Natural killer cell (primary cell): ENCODE measurements around the gene NATD1. TPM values are rescaled to one million over a fixed set of nuclear protein-coding genes. Genes with fewer than 3 reads are reported as not detected.

Experiments
- ATAC-seq, 3 donors: fragments of 150-1000 bp in 2 of 3; fragments of 200-7000 bp in 1 of 3; cut with Tn5 transposase; 1 replicate in 1 of 3; 2 replicates in 2 of 3; pipeline ENCODE4 v1.10.0; 2021; ENCODE audit warnings: mild to moderate bottlenecking in 2 of 3, moderate library complexity in 2 of 3
- DNase-seq, 2 donors: peaks; one replicate each; pipeline versions ENCODE4 v3.0.0 to v3.0.0-alpha.2; 2013 to 2021; ENCODE audit warnings: mixed read lengths in 1 of 2
- H3K27ac ChIP-seq: one replicate; pipeline ENCODE4 v1.5.1; 2013; ENCODE audit warnings: mild to moderate bottlenecking, low read length
- H3K27me3 ChIP-seq: one replicate; pipeline ENCODE4 v1.6.1; 2013; ENCODE audit warnings: low read length; ENCODE audit not compliant: control insufficient read depth, insufficient read depth
- H3K36me3 ChIP-seq: one replicate; pipeline ENCODE4 v1.6.1; 2013; ENCODE audit warnings: low read length; ENCODE audit not compliant: control insufficient read depth, insufficient read depth
- H3K4me1 ChIP-seq: one replicate; pipeline ENCODE4 v1.6.1; 2013; ENCODE audit warnings: low read length; ENCODE audit not compliant: control insufficient read depth, insufficient read depth
- H3K4me3 ChIP-seq: one replicate; pipeline ENCODE4 v1.5.1; 2013; ENCODE audit warnings: low read length
- H3K9me3 ChIP-seq: one replicate; pipeline ENCODE4 v1.6.1; 2013; ENCODE audit warnings: low read length; ENCODE audit not compliant: control insufficient read depth, insufficient read depth
- H3K27ac Mint-ChIP-seq, 2 donors: one replicate each; pipeline ENCODE4 v1.8.0; 2022; ENCODE audit warnings: mild to moderate bottlenecking in 2 of 2, mixed read lengths in 2 of 2, moderate library complexity in 1 of 2
- H3K27me3 Mint-ChIP-seq, 2 donors: one replicate each; pipeline ENCODE4 v1.8.0; 2022; ENCODE audit warnings: low read depth in 2 of 2, mixed read lengths in 2 of 2
- H3K36me3 Mint-ChIP-seq: one replicate; pipeline ENCODE4 v1.8.0; 2022; ENCODE audit warnings: mixed read lengths
- H3K4me1 Mint-ChIP-seq, 2 donors: one replicate each; pipeline ENCODE4 v1.8.0; 2022; ENCODE audit warnings: mixed read lengths in 2 of 2
- H3K4me3 Mint-ChIP-seq: one replicate; pipeline ENCODE4 v1.8.0; 2022; ENCODE audit warnings: mild to moderate bottlenecking, moderate library complexity, mixed read lengths
- H3K9me3 Mint-ChIP-seq, 2 donors: one replicate each; pipeline ENCODE4 v1.8.0; 2022; ENCODE audit warnings: mixed read lengths in 2 of 2
- WGBS: methylation state at CpG from one replicate; pipeline ENCODE4 v1.1.7; 2013; ENCODE audit warnings: missing lambda C conversion rate; ENCODE audit not compliant: insufficient coverage; 5-methylcytosine and 5-hydroxymethylcytosine counted together
- intact Hi-C: fragments of 100-400 bp; cut with micrococcal nuclease; formaldehyde crosslinking; loops from one replicate; pipeline ENCODE4 v1.14.2; 2022
- total RNA-seq, 4 donors: library from RNA; stranded (reverse); fragments of 120-200 nt in 1 of 4; gene quantifications; one replicate each; pipeline versions ENCODE4 v1.2.3 to v1.2.4, GENCODE V29; 2013 to 2022
- TF ChIP-seq, protein P1 (sequence below): fragments of 200-600 bp; IDR thresholded peaks from one replicate; pipeline ENCODE4 v1.8.0; 2022; ENCODE audit warnings: antibody characterized with exemption

NATD1 gene
- total RNA-seq, 3 donors from 2014 or later (not counting 1 experiment from before 2014, with no cell fraction given) = 10.9 to 16.3 (median 14.1) TPM

- intact Hi-C loops = loop anchor here (5.0 kb wide), 1 partner anchor 54 kb away; no protein-coding TSS in a partner anchor
Measured at GRCh38 chr17:21212826-21213637, 40.2 kb downstream of the NATD1 start.

DNA sequence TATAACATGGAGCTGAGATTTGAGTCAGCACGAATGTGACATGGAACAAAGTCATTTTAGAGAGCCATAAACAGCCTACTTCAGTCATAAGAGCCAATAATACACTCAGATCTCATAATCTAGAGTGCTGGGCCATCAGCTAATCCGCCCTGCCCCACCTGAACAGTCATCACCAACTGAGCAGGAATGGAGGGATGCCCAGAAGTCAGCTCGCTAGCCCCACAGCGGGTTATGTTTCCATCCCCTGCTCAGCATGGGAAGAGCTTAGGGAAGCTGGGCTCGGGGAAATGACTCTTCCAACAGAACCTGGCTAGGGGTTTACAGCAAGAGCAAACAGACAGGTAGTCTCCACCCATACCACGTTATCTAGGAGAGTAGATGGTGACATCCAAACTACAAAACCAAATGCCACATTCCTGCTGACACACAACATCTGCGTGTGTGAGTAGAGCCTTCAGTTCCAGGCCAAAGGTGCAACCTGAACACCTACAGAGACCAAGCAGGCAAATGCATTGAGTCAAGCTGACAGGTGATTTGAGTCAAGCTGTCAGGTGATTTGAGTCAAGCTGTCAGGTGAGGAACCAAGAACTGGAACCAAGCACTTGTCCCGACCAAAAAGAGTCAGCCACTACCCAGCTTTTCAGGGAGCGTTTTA is 41.3 kb downstream of the NATD1 start:
- Histone ChIP-seq H3K4me1 (peaks cover 35% of the 10 kb centered on the region), H3K9me3 (no peaks in the 10 kb centered on the region), H3K36me3 (peaks cover 8% of the 10 kb centered on the region), H3K27ac (no peak overlapping the region), H3K27me3 (no peaks in the 10 kb centered on the region), H3K4me3 (no peak overlapping the region)
- Mint-ChIP-seq H3K4me3 (peak overlapping the region; percentile 96), H3K27me3 (no peaks in the 10 kb centered on the region), H3K36me3 (no peaks in the 10 kb centered on the region), H3K9me3 (no peaks in the 10 kb centered on the region), H3K4me1 (peaks cover 40 to 46% of the 10 kb centered on the region in 2 donors), H3K27ac (peak overlapping the region in 1 of 2 donors; percentile 76)
- TF ChIP-seq, protein P1, sequence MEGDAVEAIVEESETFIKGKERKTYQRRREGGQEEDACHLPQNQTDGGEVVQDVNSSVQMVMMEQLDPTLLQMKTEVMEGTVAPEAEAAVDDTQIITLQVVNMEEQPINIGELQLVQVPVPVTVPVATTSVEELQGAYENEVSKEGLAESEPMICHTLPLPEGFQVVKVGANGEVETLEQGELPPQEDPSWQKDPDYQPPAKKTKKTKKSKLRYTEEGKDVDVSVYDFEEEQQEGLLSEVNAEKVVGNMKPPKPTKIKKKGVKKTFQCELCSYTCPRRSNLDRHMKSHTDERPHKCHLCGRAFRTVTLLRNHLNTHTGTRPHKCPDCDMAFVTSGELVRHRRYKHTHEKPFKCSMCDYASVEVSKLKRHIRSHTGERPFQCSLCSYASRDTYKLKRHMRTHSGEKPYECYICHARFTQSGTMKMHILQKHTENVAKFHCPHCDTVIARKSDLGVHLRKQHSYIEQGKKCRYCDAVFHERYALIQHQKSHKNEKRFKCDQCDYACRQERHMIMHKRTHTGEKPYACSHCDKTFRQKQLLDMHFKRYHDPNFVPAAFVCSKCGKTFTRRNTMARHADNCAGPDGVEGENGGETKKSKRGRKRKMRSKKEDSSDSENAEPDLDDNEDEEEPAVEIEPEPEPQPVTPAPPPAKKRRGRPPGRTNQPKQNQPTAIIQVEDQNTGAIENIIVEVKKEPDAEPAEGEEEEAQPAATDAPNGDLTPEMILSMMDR = no peak
- 92% methylated on average over 9 of the region's 9 CpGs for WGBS
- DNase-seq (no peak), ATAC-seq (no peak)
- intact Hi-C loops = loop anchor here (5.0 kb wide), 1 partner anchor 55 kb away; no protein-coding TSS in a partner anchor

More at GRCh38 chr17:21212826-21213637, 40.2 kb downstream of the NATD1 start:
- DNase-seq = no peak
- no peaks in the 10 kb centered on the region for H3K36me3 Mint-ChIP-seq
- TF ChIP-seq, protein P1 = no peak
- peak overlapping the region; percentile 92 to 95 for H3K27ac Mint-ChIP-seq
- Histone ChIP-seq H3K27me3 (no peaks in the 10 kb centered on the region), H3K4me3 (peak overlapping the region; percentile 99), H3K36me3 (peaks cover 8% of the 10 kb centered on the region), H3K9me3 (no peaks in the 10 kb centered on the region), H3K4me1 (peaks cover 35% of the 10 kb centered on the region), H3K27ac (peak overlapping the region; percentile 97)
- no peaks in the 10 kb centered on the region for H3K27me3 Mint-ChIP-seq
- 15% methylated on average over 18 of the region's 18 CpGs for WGBS
- peak overlapping the region; percentile 96 for H3K4me3 Mint-ChIP-seq
- ATAC-seq = no peak
- H3K4me1 Mint-ChIP-seq = peaks cover 40 to 50% of the 10 kb centered on the region in 2 donors
- H3K9me3 Mint-ChIP-seq = no peaks in the 10 kb centered on the region

GRCh38 chr17:21210411-21211076 is 42.7 kb downstream of the NATD1 start:
- H3K4me3 Mint-ChIP-seq = no peak overlapping the region
- Histone ChIP-seq H3K4me3 (no peak overlapping the region), H3K27me3 (no peaks in the 10 kb centered on the region), H3K9me3 (no peaks in the 10 kb centered on the region), H3K4me1 (peaks cover 34% of the 10 kb centered on the region), H3K27ac (no peak overlapping the region), H3K36me3 (peaks cover 8% of the 10 kb centered on the region)
- intact Hi-C loops = loop anchor here (5.0 kb wide), 1 partner anchor 57 kb away; no protein-coding TSS in a partner anchor
- no peak for DNase-seq
- ATAC-seq = no peak
- peaks cover 42 to 51% of the 10 kb centered on the region in 2 donors for H3K4me1 Mint-ChIP-seq
- TF ChIP-seq, protein P1 = no peak
- no peaks in the 10 kb centered on the region for H3K36me3 Mint-ChIP-seq
- no peak overlapping the region for H3K27ac Mint-ChIP-seq
- 68% methylated on average over 15 of the region's 15 CpGs for WGBS
- no peaks in the 10 kb centered on the region for H3K27me3 Mint-ChIP-seq
- H3K9me3 Mint-ChIP-seq = no peaks in the 10 kb centered on the region
